ENCODE results near the gene RIMBP2. TPM values are rescaled to one million over a fixed set of nuclear protein-coding genes. Genes with fewer than 3 reads are reported as not detected.

The RIMBP2 gene
- total and polyA plus RNA-seq, 2 experiments from 2014 or later = 0.31 to 0.37 TPM

- H3K4me1 Mint-ChIP-seq = no peaks in the 10 kb centered on the region
- H3K27ac ChIP-seq (ENCODE audit: low read depth) = no peak overlapping the region
- no peaks in the 10 kb centered on the region for H3K79me2 ChIP-seq (replicated peaks; ENCODE audit: insufficient read depth)
- peaks cover 1% of the 10 kb centered on the region for H3K27me3 Mint-ChIP-seq (ENCODE audit: insufficient read depth, low read depth, poor library complexity)
- H3K36me3 ChIP-seq (ENCODE audit: insufficient read depth) = no peaks in the 10 kb centered on the region
- no peak for ATAC-seq
- H3K27me3 ChIP-seq (ENCODE audit: insufficient read depth) = no peaks in the 10 kb centered on the region
- H3K4me3 Mint-ChIP-seq = no peak overlapping the region
- peaks cover 13% of the 10 kb centered on the region for H3K36me3 Mint-ChIP-seq (ENCODE audit: low read depth)
- H2AFZ ChIP-seq = no peak overlapping the region
- no peak overlapping the region for H3K27ac Mint-ChIP-seq
- H3K9me3 Mint-ChIP-seq = peaks cover 79% of the 10 kb centered on the region
- no peaks in the 10 kb centered on the region for H4K20me1 ChIP-seq (replicated peaks; ENCODE audit: insufficient read depth)
- no peak overlapping the region for H3K4me3 ChIP-seq
- H3K4me2 ChIP-seq = no peak overlapping the region
- no peaks in the 10 kb centered on the region for H3K4me1 ChIP-seq (ENCODE audit: insufficient read depth)
- DNase-seq (ENCODE audit: low spot score) = no peak
- H3F3A ChIP-seq (replicated peaks; ENCODE audit: low read depth) = no peaks in the 10 kb centered on the region
- no peak for TF ChIP-seq STAT1 (IDR thresholded peaks at IDR 0.05; ENCODE audit: unreplicated experiment)
- TF ChIP-seq CTCF (conservative IDR thresholded peaks at IDR 0.05; ENCODE audit: low read depth in 2 of 2) = no peak
- TF ChIP-seq ZNF331 (CRISPR knock-in tag; IDR thresholded peaks at IDR 0.05; ENCODE audit: low read depth) = no peak
- no peaks in the 10 kb centered on the region for H3K9me2 ChIP-seq (ENCODE audit: insufficient read depth)
These were observed 185.7 kb downstream of the RIMBP2 start for GRCh38 chr12:130530429-130530828.

GRCh38 chr12:130529781-130530180, 186.3 kb downstream of the RIMBP2 start:
- H3K36me3 Mint-ChIP-seq (ENCODE audit: low read depth) = peaks cover 17% of the 10 kb centered on the region
- H3K9me2 ChIP-seq (ENCODE audit: insufficient read depth) = no peaks in the 10 kb centered on the region
- no peak overlapping the region for H2AFZ ChIP-seq
- no peaks in the 10 kb centered on the region for H3K79me2 ChIP-seq (replicated peaks; ENCODE audit: insufficient read depth)
- peaks cover 1% of the 10 kb centered on the region for H3K27me3 Mint-ChIP-seq (ENCODE audit: insufficient read depth, low read depth, poor library complexity)
- H3F3A ChIP-seq (replicated peaks; ENCODE audit: low read depth) = no peaks in the 10 kb centered on the region
- peaks cover 82% of the 10 kb centered on the region for H3K9me3 Mint-ChIP-seq
- no peak overlapping the region for H3K4me3 ChIP-seq
- no peak for ATAC-seq
- no peak for TF ChIP-seq REST (IDR thresholded peaks at IDR 0.05; ENCODE audit: unreplicated experiment)
- no peak for TF ChIP-seq POLR2AphosphoS5 (IDR thresholded peaks at IDR 0.05; ENCODE audit: low read depth)
- TF ChIP-seq CTCF (conservative IDR thresholded peaks at IDR 0.05; ENCODE audit: low read depth in 2 of 2) = no peak
- no peak for TF ChIP-seq EZH2 (IDR thresholded peaks at IDR 0.05; ENCODE audit: low read depth, unreplicated experiment)
- no peak for TF ChIP-seq JUNB (IDR thresholded peaks at IDR 0.05; ENCODE audit: unreplicated experiment)
- no peak for TF ChIP-seq EZH2phosphoT487 (IDR thresholded peaks at IDR 0.05; ENCODE audit: unreplicated experiment)
- H4K20me1 ChIP-seq (replicated peaks; ENCODE audit: insufficient read depth) = no peaks in the 10 kb centered on the region
- no peaks in the 10 kb centered on the region for H3K27me3 ChIP-seq (ENCODE audit: insufficient read depth)
- no peak for DNase-seq (ENCODE audit: low spot score)
- no peaks in the 10 kb centered on the region for H3K4me1 Mint-ChIP-seq
- H3K36me3 ChIP-seq (ENCODE audit: insufficient read depth) = no peaks in the 10 kb centered on the region
- no peak overlapping the region for H3K4me3 Mint-ChIP-seq
- H3K27ac ChIP-seq (ENCODE audit: low read depth) = no peak overlapping the region
- H3K27ac Mint-ChIP-seq = no peak overlapping the region
- H3K4me2 ChIP-seq = no peak overlapping the region
- no peaks in the 10 kb centered on the region for H3K4me1 ChIP-seq (ENCODE audit: insufficient read depth)
